ENCODE results near the gene CACNA2D4.

- TF ChIP-seq CTCF (IDR thresholded peaks at IDR 0.05) = no peak
- TF ChIP-seq POLR2A (IDR thresholded peaks at IDR 0.05) = no peak
- no peak for TF ChIP-seq EP300 (IDR thresholded peaks at IDR 0.05)
Observed at GRCh38 chr12:1872001-1872400, 46.5 kb downstream of the CACNA2D4 start.
